ENCODE data around the gene UBTD1.

GRCh38 chr10:97566336-97566996 is 67.7 kb downstream of the UBTD1 start:
- TF ChIP-seq SMC3 (conservative IDR thresholded peaks at IDR 0.05; ENCODE audit: poor library complexity) (no peak), REST (IDR thresholded peaks at IDR 0.05; ENCODE audit: borderline replicate concordance) (no peak), TAF1 (IDR thresholded peaks at IDR 0.05; ENCODE audit: low read depth) (no peak), EZH2 (IDR thresholded peaks at IDR 0.05; ENCODE audit: borderline replicate concordance, insufficient read depth, low read length, poor library complexity, severe bottlenecking) (no peak)
- TF ChIP-seq, protein P1, sequence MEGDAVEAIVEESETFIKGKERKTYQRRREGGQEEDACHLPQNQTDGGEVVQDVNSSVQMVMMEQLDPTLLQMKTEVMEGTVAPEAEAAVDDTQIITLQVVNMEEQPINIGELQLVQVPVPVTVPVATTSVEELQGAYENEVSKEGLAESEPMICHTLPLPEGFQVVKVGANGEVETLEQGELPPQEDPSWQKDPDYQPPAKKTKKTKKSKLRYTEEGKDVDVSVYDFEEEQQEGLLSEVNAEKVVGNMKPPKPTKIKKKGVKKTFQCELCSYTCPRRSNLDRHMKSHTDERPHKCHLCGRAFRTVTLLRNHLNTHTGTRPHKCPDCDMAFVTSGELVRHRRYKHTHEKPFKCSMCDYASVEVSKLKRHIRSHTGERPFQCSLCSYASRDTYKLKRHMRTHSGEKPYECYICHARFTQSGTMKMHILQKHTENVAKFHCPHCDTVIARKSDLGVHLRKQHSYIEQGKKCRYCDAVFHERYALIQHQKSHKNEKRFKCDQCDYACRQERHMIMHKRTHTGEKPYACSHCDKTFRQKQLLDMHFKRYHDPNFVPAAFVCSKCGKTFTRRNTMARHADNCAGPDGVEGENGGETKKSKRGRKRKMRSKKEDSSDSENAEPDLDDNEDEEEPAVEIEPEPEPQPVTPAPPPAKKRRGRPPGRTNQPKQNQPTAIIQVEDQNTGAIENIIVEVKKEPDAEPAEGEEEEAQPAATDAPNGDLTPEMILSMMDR (IDR thresholded peaks at IDR 0.05; ENCODE audit: poor library complexity, severe bottlenecking) = no peak

Data from neural cell (in vitro differentiated cells).